Measurements from ENCODE around the gene BTBD10.

Gene BTBD10

GRCh38 chr11:13338019-13338426 lies 125.0 kb downstream of the BTBD10 start:
- DNase-seq: peak; percentile 15 to 36

Data from inflammatory macrophage (primary cell).